GM19025 (cell line): Measurements from ENCODE around the gene CBFB.

Experiments
- ATAC-seq: cut with Tn5 transposase; IDR thresholded peaks from one replicate; pipeline ENCODE4 v1.9.1; 2021; ENCODE audit warnings: mild to moderate bottlenecking, low read depth, moderate library complexity; ENCODE audit not compliant: unreplicated experiment

Gene CBFB

DNA sequence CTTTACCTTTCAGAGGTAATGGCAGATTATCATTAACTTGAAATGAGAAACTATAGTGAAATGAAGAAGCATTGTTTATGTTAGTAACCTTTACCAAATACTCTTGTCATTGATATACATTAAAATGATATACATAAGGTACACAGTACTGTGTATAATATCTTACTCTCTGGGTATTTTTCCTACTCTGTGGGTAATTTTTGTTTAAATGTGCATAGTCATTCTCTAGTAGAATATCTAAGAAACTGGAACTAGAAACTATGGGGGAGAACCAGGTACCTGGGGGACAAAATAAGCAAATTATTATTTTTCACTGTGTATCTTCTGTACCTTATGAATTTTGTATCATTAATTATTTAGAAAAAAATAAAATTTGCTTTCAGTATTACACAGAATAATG lies 60.2 kb downstream of the CBFB start:
- no peak for ATAC-seq

DNA sequence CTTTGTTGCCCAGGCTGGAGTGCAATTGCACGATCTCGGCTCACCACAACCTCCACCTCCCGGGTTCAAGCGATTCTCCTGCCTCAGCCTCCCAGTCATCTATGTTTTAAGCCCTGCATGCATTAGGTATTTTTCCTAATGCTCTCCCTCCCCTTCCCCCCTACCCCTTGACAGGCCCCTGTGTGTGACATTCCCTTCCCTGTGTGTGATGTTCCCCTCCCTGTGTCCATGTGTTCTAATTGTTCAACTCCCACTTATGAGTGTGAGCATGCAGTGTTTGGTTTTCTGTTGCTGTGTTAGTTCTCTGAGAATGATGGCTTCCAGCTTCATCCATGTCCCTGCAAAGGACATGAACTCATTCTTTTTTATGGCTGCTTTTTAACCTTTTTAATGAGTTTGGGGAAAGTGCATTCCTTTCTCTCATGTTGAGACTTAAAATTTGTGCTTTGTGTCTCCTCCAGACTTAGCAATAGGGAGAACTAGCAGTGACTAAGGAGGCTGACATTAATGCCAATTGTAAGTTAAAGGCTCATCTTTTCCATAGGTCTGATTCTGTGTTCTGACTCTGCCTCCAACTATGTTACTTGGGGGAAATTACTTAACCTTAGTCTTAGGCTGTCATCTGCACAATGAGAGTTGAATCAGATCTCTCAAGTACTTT lies 63.1 kb downstream of the CBFB start:
- ATAC-seq: no peak

DNA sequence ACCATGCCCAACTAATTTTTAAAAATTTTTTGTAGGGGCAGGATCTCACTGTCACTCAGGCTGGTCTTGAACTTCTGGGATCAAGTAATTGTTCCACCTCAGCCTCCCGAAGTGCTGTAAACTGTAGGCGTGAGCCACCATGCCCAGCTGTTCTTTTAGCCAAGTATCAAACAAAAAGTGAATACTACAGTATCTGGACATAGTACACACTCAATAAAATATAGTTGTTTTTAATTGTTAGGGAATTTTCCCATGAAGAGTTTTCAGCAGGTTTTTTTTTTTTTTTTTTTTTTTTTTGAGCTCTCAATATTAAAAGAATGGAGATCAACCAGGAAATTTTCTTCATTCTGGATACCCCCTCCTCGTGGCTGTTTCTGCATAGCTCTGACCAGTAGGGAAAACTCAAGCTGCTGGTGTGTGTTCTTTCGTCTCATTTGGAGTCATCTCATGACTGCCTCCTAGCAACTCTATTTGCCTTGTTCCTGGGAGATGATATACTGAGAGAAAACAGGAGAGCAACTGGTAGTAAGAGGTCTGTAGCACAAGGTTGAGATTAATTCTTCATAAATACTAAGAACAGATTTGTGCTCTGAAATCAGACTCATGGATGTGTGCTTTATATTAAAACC lies 64.3 kb downstream of the CBFB start:
- ATAC-seq: no peak

DNA sequence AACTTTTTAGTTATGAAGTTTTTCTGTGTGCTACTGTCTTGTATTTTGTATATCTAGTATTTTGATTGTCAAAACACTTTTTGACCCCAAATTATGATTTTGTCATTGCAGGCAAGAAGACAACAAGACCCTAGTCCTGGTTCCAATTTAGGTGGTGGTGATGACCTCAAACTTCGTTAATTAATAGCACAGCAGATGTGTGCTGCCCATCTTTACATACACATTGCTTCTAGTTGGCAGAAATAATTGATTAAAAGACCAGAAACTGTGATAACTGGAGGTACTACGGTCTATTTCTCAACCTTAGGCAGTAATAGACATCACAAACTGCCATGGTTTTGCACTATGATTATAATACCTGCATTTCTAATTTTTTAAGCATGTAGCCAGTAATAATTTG lies 69.7 kb downstream of the CBFB start:
- ATAC-seq: no peak

DNA sequence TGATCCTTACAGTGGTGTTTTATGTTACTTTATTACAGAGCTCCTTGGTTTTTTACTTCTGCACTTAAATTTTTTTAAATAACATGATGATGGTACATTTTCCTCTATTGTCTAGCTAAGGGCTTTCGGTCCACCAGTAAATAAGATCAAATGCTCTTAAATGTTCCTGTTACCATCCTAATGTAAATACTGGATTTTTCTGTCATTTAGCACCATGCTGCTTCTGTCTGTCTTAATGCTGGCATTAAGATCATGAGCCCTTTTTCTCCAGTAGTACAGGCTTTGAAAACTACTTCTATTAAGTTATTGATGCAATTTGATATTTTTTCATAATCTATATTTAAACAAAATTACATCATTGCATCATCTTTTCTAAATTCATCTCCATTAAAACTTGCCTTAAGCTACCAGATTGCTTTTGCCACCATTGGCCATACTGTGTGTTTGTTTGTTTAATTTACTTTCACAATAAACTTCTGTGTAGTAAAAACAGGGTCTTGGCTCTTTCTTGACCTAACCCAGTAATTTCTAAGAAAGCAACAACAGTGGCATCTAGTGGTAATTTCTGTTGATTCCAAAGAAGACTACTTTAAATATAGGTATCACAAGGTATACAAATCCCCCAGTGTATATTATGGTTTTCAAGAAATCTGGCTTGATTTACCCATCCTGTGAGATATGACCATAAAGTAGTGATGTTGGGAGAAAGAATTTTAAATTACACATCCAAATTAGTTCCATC lies 71.8 kb downstream of the CBFB start:
- no peak for ATAC-seq

DNA sequence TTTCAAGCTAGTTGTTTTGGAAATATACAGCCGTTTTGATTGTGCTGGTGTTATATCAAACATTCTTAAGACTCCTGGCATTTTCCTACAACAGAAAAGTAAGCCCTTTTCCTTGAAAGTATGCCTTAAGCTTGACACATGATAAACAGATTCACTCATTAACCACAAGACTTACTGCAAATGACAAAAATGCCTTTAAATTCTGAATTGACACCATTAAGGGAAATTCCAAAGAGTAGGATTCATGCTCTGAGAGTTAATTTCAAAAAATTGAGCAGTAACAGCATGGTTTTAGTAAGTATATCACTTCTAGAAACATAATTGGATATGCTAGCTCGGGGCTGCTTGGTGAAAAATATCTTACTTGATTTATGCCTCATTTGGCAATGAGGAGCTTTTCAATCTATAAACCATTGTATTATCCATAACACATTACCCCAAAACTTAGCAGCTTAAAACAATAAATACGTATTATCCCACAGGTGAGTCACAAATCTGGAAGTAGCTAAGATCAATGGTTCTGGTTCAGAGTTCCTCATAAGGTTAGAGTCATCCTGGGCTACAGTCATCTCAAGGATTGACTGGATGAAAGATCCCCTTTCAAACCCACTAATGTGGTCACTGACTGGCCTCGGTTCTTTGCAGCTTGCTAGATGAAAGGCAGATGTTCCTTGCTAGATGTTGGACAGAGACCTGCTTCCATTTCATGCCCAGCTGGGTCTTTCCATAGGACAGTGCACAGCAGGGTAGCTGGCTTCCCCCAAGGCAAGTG lies 72.5 kb downstream of the CBFB start:
- ATAC-seq: no peak

DNA sequence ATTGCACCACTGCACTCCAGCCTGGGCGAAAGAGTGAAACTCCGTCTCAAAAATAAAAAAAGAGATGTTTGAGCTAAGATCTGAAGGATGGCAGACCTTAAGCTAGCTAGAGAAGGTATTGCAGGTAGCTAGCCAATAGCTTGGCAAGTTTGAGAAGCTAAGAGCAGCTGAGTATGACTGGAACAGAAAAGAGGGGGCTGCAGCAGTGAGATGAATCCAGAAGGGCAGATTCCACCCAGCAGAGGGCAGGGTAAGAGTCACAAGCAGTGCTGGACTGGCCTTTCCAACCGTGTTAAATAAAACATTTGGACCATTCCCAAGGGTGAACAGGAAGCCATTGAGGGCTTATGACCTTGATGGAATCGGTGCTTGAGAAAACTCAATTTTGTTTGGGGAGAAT lies 75.1 kb downstream of the CBFB start:
- no peak for ATAC-seq

DNA sequence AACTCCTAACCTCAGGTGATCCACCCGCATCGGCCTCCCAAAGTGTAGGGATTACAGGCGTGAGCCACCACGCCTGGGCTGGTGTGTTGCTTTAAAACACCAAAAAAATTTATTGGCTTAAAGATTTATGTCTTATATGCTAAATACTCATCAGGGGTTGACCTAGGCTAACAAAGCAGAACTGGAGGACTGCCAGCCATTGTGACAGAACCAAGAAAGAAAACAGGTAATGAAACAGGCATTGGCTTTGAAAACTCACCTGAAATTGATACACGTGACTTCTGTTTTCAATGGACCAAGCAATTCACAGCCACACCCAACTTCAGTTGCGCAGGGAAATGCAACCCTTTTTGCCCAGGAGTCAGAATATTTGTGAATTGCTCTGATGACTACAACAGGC lies 75.9 kb downstream of the CBFB start:
- ATAC-seq: no peak

DNA sequence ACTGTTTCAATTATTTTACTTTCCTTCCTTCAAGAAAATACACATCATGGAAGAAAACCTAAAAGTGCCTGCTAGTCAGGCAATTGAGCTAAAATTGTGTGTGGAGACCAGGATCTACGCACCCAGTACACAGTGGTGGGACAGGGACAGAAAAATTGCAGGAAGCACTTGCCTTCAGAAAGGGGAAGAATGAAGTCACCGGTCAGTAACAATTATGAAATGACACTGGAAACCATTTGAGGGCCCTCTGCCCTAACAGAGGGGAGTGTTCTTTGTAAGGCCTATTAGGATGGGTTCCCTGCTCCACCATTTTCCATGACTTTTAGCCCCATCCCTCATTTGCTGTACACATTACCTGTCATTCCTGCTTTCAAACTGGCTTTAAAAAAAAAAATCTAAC lies 76.3 kb downstream of the CBFB start:
- ATAC-seq: no peak

DNA sequence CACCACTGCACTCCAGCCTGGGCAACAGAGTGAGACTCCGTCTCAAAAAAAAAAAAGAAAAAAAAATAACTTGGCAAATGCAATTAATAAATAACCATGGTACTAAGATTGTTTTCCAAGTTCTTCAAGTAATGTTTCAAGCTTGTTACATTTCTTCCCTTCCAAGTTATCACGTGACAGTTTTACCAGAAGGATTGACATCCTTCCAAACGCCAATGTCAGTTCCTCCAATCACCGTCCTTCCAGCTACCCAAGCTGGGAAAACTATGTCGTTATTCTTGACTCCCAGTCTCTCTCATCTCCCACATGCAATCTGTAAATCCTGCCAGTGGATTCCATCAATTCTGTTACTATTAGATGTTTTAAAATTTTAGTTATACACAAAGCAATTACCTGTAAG lies 76.9 kb downstream of the CBFB start:
- ATAC-seq: no peak

DNA sequence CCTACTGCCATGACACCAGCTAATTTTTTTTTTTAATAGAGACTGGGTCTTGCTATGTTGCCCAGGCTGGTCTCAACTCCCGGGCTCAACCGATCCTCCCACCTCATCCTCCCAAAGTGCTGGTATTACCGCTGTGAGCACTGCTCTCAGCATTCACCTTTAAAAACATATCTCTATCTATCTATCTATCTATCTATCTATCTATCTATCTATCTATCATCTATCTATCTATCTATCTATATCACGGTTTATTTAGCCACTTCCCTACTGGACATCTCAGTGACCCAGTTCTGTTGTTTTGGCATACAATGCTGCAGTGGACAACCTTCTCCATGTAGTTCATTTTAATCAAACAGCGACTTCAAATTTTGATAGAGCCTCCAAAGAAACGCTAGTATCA lies 79.5 kb downstream of the CBFB start:
- no peak for ATAC-seq

DNA sequence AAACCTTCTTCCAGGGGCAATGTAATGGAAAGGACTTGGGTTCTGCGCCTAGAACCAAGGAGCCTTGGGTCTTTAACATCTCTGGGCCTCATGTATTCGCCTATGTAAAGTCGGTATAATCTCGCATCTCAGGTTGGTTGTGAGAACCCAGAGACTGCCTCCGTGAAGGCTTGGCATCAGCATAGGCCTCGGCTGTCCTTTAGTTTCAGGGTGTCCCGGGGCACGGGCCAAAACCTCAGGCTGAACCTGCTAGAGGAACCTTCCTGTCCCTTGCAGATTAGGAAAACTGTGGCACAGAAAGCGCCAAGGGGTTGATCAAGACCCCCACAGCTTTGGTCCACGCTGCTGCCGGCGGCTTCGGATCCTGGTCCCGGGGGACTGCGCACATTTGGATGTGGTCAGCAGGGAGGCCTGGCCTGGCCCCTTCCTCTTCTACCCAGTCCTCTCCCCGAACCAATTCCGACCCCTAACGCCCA lies 80.0 kb downstream of the CBFB start:
- ATAC-seq: no peak

DNA sequence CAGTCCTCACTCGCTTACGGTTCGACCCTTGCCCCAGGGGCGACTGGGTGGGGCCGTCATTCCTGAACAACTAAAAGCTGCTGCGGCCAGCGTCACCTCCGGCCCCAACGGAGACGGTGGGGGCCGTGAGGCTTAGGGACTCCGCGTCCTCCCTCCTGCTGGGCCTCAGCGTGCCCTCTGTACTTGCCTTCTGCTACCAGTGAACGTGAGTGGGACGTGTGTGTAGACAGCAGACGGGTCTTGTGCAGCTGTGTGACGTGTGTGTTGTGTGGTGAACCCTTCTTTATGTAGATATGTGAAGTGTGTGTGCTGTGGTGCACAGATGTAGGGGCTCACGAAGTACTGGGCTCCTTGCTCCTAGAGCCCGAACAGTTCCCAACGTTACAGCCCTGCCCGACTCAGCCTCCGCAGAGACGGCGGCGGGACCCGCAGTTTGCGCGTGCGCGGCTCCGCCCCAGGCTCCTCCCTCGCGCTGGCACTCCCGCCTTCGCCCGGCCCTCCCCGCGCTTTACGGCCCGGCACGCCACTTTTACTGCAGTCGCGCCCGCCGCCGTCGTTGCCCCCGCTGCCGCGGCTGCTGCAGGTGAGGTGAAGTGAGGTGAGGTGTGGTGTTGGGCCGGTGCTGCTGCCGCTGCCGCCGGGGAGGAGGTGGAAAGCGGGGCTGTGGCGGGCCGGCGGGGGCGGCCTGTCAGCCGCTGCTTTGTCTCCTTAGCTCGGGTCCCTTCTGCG lies 80.6 kb downstream of the CBFB start, which contains the start of gene PHAF1:
PHAF1 (plus strand) TSS at position 535 of the 729 bp plus-strand sequence. CDS start 235 bp downstream, outside the sequence.
- peak; percentile 91 for ATAC-seq

DNA sequence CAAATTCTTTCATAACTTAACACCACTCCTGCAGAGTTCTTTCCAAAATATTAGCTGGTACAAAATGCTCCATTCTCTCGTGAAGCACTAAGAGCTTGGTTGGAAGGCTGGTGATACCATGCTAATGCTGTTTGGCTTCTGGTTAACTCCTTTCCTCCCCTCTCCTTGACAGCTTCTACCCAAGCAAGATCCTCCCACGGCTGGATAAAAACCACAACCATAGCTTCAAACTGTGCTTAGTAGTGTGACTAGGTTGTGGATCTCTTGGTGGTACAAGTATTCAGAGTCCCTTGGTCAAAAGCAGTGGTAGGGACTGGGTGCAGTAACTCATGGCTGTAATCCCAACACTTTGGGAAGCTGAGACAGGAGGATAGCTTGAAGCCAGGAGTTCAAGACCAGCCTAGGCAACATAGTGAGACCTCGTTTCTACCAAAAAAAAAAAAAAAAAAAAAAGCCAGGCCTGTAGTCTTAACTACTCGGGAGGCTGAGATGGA lies 83.0 kb downstream of the CBFB start:
- no peak for ATAC-seq

DNA sequence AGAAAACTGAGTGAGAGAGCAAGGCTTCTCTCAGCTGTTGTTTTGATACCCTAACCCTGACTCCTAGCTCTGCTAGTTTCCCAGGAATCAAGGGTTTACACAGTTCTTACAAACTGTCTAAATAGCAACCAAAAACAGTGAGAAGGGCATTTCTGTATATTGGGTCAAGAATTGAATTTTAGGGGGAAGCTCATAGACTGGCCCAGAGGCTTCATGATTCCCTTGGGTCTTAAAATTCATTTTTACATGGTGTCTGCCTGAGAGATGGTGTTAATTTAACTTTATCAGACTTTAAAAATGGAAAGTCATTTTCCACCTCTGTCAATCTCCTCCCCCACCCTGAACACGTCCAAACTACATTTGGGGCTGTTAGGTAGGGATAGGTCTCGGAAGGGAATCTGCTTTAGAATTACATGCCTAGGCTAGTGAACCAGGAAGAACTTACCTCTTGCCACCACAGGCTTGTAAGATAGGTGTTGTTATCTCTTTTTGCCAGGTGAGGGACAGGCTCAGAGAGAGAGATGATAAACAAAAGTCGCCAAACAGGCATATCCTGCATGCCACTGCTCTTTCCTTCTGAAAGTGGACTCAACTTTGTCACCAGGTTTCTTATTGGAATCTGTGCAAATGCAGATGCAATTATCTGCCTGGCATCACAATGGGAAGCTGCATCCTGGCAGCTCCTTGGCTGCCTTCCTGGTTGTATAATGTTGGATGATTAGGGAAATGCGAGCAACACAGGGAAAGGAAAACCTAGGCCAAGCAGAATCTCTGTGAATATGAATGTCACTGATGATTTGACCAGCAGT lies 83.8 kb downstream of the CBFB start:
- ATAC-seq: no peak

DNA sequence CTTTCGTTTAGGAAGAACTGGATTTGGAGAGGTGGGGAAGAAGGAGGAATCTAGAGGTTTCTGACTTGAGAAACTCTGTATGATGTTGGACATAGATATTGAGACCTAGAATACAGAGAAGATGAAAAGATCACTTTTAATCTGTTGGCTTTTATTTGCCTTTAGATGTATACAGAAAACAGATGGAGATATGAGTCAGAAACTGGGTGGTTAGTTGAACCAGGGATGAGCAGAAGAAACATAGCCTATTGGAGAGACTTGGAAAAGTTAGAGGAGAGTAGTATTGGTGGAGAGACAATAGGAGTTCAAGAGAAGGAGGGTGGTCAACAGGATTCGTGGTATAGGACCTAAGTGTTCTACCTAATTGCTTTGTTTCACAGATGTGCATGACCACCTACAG lies 85.8 kb downstream of the CBFB start:
- no peak for ATAC-seq

DNA sequence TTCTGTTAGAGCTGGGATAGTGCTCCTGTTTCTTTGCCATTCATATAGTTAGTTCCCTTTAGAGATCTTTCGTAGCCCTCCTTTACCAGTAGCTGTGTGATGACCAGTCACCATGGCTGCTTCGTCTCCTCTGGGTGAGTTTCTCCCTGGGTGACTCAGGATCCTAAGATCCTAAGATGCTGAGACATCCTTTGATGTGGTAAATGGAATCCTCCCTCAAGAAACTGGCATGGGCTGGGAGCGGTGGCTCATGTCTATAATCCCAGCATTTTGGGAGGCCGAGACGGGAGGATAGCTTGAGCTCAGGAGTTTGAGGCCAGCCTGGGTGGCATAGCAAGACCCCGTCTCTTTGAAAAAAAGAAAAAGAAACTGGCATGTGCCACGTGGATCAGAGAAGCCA lies 86.7 kb downstream of the CBFB start:
- ATAC-seq: no peak

DNA sequence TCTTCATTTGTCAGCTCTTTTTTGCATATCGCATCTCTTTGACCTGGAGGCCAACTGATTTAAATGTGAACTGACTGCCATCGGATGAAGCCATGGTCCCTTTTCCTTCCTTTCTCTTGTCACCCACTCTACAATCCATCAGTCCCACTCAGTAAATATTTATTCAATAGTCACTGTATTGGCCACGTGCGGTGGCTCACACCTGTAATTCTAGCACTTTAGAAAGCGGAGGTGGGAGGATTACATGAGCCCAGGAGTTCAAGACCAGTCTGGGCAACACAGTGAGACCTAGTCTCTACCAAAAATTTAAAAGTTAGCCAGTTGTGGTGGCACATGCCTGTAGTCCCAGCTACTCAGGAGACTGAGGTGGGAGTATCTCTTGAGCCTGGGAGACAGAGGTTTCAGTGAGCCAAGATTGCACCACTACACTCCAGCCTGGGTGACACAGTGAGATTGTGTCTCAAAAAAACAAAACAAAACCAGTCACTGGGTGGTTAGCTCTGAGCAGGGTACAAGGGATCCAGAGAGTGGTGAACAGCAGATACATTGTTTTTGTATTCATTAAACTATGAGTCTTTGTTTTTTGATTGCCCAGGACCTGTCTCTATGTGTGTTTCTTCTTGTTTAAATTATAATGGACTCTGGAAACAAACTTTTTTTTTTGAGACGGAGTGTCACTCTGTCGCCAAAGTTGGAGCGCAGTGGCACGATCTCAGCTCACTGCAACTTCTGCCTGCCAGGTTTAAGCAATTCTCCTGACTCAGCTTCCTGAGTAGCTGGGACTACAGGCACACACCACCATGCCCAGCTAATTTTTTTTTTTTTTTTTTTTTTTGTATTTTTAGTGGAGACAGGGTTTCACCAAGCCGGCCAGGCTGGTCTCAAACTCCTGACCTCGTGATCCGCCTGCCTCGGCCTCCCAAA lies 87.7 kb downstream of the CBFB start:
- no peak for ATAC-seq
